DND-41 (cell line): Measurements from ENCODE around the gene FRS2.

ENCODE experiments used
- ATAC-seq: fragments of 200-7000 bp; cut with Tn5 transposase; 3 replicates; pipeline ENCODE4 v1.9.1; 2021; ENCODE audit warnings: low read depth; ENCODE audit not compliant: insufficient read depth
- DNase-seq: peaks from one replicate; pipeline ENCODE4 v3.0.0-alpha.2; 2020
- H2AFZ ChIP-seq: 2 replicates; pipeline ENCODE4 v1.6.0; 2012; ENCODE audit warnings: low read depth, low read length
- H3K27ac ChIP-seq: 2 replicates; pipeline ENCODE4 v1.5.1; 2012; ENCODE audit warnings: low read length, inconsistent platforms
- H3K27me3 ChIP-seq: fragments of 200-600 bp; sonication (generic); 2 replicates; pipeline ENCODE4 v1.6.0; 2012; ENCODE audit warnings: low read length, mild to moderate bottlenecking, inconsistent platforms; ENCODE audit not compliant: insufficient read depth, poor library complexity
- H3K36me3 ChIP-seq: 2 replicates; pipeline ENCODE4 v1.5.1; 2012; ENCODE audit warnings: low read length, inconsistent platforms; ENCODE audit not compliant: insufficient read depth
- H3K4me1 ChIP-seq: 2 replicates; pipeline ENCODE4 v1.5.1; 2012; ENCODE audit warnings: mild to moderate bottlenecking, low read length; ENCODE audit not compliant: insufficient read depth
- H3K4me2 ChIP-seq: 2 replicates; pipeline ENCODE4 v1.6.0; 2012; ENCODE audit warnings: mild to moderate bottlenecking, moderate library complexity, low read length, inconsistent platforms; ENCODE audit not compliant: insufficient read depth
- H3K4me3 ChIP-seq, 2 experiments: fragments of 200-600 bp in 1 of 2; shearing (Covaris generic) in 1 of 2; 2 replicates each; pipeline ENCODE4 v1.5.1; 2012 to 2016; ENCODE audit warnings: inconsistent platforms in 2 of 2, low read length in 2 of 2, mild to moderate bottlenecking in 2 of 2, low read depth in 1 of 2, moderate library complexity in 1 of 2
- H3K79me2 ChIP-seq: 2 replicates; pipeline ENCODE4 v1.6.0; 2012; ENCODE audit warnings: low read length, inconsistent platforms; ENCODE audit not compliant: insufficient read depth
- H3K9ac ChIP-seq: 2 replicates; pipeline ENCODE4 v1.6.0; 2012; ENCODE audit warnings: low read depth, mild to moderate bottlenecking, inconsistent platforms, low read length, moderate library complexity
- H3K9me3 ChIP-seq: 2 replicates; pipeline ENCODE4 v1.5.1; 2012; ENCODE audit warnings: low read length, moderate library complexity, mild to moderate bottlenecking, inconsistent platforms; ENCODE audit not compliant: insufficient read depth, severe bottlenecking
- H4K20me1 ChIP-seq: 2 replicates; pipeline ENCODE4 v1.6.0; 2012; ENCODE audit warnings: low read length; ENCODE audit not compliant: insufficient read depth
- CTCF ChIP-seq: IDR thresholded peaks from 2 replicates; pipeline ENCODE4 v1.5.1; 2012; ENCODE audit warnings: borderline replicate concordance, low read length, moderate library complexity, mild to moderate bottlenecking; ENCODE audit not compliant: poor library complexity, severe bottlenecking; ENCODE audit errors: extremely low read depth
- EZH2 ChIP-seq: IDR thresholded peaks from 3 replicates; pipeline ENCODE4 v1.6.1; 2012; ENCODE audit warnings: borderline replicate concordance, low read depth, mild to moderate bottlenecking, moderate library complexity, low read length, inconsistent platforms; ENCODE audit not compliant: severe bottlenecking

Gene FRS2

DNA sequence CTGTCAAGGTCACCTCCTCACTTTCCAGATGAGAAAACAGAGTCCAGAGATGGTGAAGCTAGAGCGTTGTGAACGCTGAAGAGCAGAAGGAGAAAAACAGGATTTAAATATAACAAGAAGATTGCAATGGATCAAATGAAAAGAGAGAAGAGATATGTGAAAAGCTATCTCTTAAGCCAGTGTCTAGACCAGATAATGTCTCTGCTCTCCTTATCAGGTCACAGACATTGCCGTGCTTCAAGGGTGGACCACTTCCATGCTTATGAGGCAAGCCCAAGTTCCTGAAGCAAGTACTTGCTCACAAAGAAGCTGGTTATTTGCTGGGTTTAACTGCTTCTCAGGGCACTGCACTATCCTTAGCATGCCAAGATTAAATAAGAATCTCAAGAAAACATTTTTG is 31.6 kb upstream of the FRS2 start:
- Histone ChIP-seq H3K27me3 (no peaks in the 10 kb centered on the region), H3K9me3 (no peaks in the 10 kb centered on the region), H3K27ac (no peak overlapping the region), H3K79me2 (no peaks in the 10 kb centered on the region), H3K4me2 (no peak overlapping the region), H3K4me1 (no peaks in the 10 kb centered on the region), H3K4me3 (no peak overlapping the region), H3K9ac (no peak overlapping the region), H2AFZ (no peak overlapping the region), H4K20me1 (no peaks in the 10 kb centered on the region), H3K36me3 (no peaks in the 10 kb centered on the region)
- TF ChIP-seq CTCF (no peak), EZH2 (no peak)
- DNase-seq = no peak
- no peak for ATAC-seq

DNA sequence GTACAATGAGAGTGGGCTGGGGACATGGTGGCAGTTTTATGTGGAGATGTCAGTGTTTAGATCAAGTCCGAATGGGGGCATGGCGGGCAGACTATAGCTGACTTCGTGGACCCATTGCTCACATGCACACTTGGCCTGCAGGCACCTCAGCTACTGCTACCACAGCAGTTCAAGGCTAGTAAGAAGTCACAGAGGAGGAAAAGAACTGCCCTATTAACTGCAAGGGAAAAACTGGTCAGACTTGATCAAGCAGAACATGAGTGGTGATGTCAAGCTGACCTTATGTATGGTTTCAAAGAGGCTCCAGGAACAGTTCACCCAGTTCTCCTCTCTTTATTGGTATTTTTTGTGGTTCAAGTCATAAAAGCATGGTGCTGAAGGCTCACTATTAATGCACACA is 30.2 kb upstream of the FRS2 start:
- Histone ChIP-seq H3K36me3 (no peaks in the 10 kb centered on the region), H3K9ac (no peak overlapping the region), H3K9me3 (no peaks in the 10 kb centered on the region), H3K4me2 (no peak overlapping the region), H4K20me1 (no peaks in the 10 kb centered on the region), H3K79me2 (no peaks in the 10 kb centered on the region), H2AFZ (no peak overlapping the region), H3K4me3 (no peak overlapping the region), H3K4me1 (no peaks in the 10 kb centered on the region), H3K27ac (no peak overlapping the region), H3K27me3 (no peaks in the 10 kb centered on the region)
- TF ChIP-seq EZH2 (no peak), CTCF (no peak)
- DNase-seq (no peak), ATAC-seq (no peak)

- no peaks in the 10 kb centered on the region for H3K4me1 ChIP-seq
- no peak overlapping the region for H3K27ac ChIP-seq
- H3K79me2 ChIP-seq = no peaks in the 10 kb centered on the region
- no peak overlapping the region for H3K9ac ChIP-seq
- ATAC-seq (no peak), DNase-seq (no peak)
- H3K9me3 ChIP-seq = no peaks in the 10 kb centered on the region
- H4K20me1 ChIP-seq = no peaks in the 10 kb centered on the region
- H3K4me2 ChIP-seq = no peak overlapping the region
- H3K27me3 ChIP-seq = no peaks in the 10 kb centered on the region
- no peak overlapping the region for H3K4me3 ChIP-seq
- H3K36me3 ChIP-seq = no peaks in the 10 kb centered on the region
- TF ChIP-seq EZH2 = no peak
- TF ChIP-seq CTCF = no peak
- no peak overlapping the region for H2AFZ ChIP-seq
Observed at GRCh38 chr12:69440886-69441285, 29.3 kb upstream of the FRS2 start.

DNA sequence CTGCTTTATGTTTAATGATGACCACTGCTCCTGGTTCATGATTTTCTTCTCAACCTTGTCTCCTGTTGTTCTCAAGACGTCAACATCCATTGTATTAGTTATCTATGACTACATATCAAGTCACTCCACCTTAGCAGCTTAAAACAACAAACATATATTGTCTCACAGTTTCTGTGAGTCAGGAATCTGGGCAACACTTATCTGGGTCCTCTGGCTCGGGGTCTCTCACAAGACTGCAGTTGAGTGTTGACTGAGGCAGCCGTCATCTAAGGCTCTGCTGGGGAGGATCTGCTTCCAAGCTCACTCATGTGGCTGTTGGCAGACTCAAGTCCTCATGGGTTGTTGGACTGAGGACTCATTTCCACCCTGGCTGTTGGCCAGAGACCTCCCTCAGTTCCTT is 27.3 kb upstream of the FRS2 start:
- no peak for TF ChIP-seq EZH2
- no peak for TF ChIP-seq CTCF
- no peak for DNase-seq

More for the DNA sequence above, 27.3 kb upstream of the FRS2 start:
- no peaks in the 10 kb centered on the region for H4K20me1 ChIP-seq
- H3K27me3 ChIP-seq = no peaks in the 10 kb centered on the region
- H3K27ac ChIP-seq = no peak overlapping the region
- no peak overlapping the region for H3K4me2 ChIP-seq
- no peaks in the 10 kb centered on the region for H3K36me3 ChIP-seq
- no peak for ATAC-seq
- no peaks in the 10 kb centered on the region for H3K79me2 ChIP-seq
- no peak overlapping the region for H3K4me3 ChIP-seq
- no peak overlapping the region for H2AFZ ChIP-seq
- H3K9me3 ChIP-seq = no peaks in the 10 kb centered on the region
- H3K9ac ChIP-seq = no peak overlapping the region
- no peaks in the 10 kb centered on the region for H3K4me1 ChIP-seq
